Uterus (tissue), 4 donors: ENCODE data around the gene ADCY5. TPM values are rescaled to one million over a fixed set of nuclear protein-coding genes. Genes with fewer than 3 reads are reported as not detected.
"Not testable (repeated sequence)": the region's sequence is repeated elsewhere in the genome, so short reads cannot be mapped to it uniquely, and the experiment has no call there.

Source experiments
- DNase-seq, 2 donors: peaks; one replicate each; pipeline ENCODE4 v3.0.0-alpha.2; 2019 to 2020
- H3K27ac ChIP-seq, 2 donors: fragments of 200-600 bp; sonication (generic); 1 replicate in 1 of 2; 2 replicates in 1 of 2; pipeline ENCODE4 v1.5.1; 2016 to 2018
- H3K27me3 ChIP-seq, 2 donors: fragments of 200-600 bp; sonication (generic); one replicate each; pipeline ENCODE4 v1.5.1; 2018 to 2019; ENCODE audit warnings: control low read depth in 1 of 2
- H3K36me3 ChIP-seq, 2 donors: fragments of 200-600 bp; sonication (generic); one replicate each; pipeline ENCODE4 v1.5.1; 2019; ENCODE audit warnings: control low read depth in 1 of 2
- H3K4me1 ChIP-seq, 2 donors: fragments of 200-600 bp; sonication (generic); one replicate each; pipeline ENCODE4 v1.5.1; 2018 to 2019; ENCODE audit warnings: control low read depth in 1 of 2
- H3K4me3 ChIP-seq, 2 donors: fragments of 200-600 bp; sonication (generic); 1 replicate in 1 of 2; 2 replicates in 1 of 2; pipeline ENCODE4 v1.5.1; 2018 to 2019; ENCODE audit warnings: mild to moderate bottlenecking in 1 of 2
- H3K9me3 ChIP-seq, 2 donors: fragments of 200-600 bp; sonication (generic); one replicate each; pipeline ENCODE4 v1.5.1; 2019; ENCODE audit warnings: control low read depth in 1 of 2
- POLR2A ChIP-seq, 2 donors: fragments of 450-650 bp; IDR thresholded peaks; one replicate each; pipeline ENCODE4 v1.6.1; 2016; ENCODE audit warnings: antibody characterized with exemption in 2 of 2, mild to moderate bottlenecking in 1 of 2, moderate library complexity in 1 of 2
- intact Hi-C: fragments of 100-400 bp; cut with DNase I; formaldehyde crosslinking; loops from one replicate; pipeline ENCODE4 v1.15.1; 2023; ENCODE audit warnings: low total_unique reads
- total RNA-seq, 4 donors: library from RNA; depleted of rRNA in 3 of 4; stranded (reverse); fragments of >200 nt in 3 of 4; gene quantifications; one replicate each; pipeline versions ENCODE4 v1.1.0 to v1.2.4, GENCODE V29; 2014 to 2023
- TF ChIP-seq, protein P1 (sequence below), 4 experiments: fragments of 200-600 bp in 2 of 4; fragments of 450-650 bp in 2 of 4; sonication (generic) in 2 of 4; IDR thresholded peaks; one replicate each; pipeline ENCODE4 v1.5.1; 2016 to 2019; ENCODE audit warnings: antibody characterized with exemption in 4 of 4, mild to moderate bottlenecking in 2 of 4, moderate library complexity in 1 of 4
- donor health status: DM: yes; HTN: yes; CAD: no.

ADCY5 gene
- total RNA-seq, 4 donors from 2014 or later, result 21.1 to 43.5 (median 34.7) TPM

DNA sequence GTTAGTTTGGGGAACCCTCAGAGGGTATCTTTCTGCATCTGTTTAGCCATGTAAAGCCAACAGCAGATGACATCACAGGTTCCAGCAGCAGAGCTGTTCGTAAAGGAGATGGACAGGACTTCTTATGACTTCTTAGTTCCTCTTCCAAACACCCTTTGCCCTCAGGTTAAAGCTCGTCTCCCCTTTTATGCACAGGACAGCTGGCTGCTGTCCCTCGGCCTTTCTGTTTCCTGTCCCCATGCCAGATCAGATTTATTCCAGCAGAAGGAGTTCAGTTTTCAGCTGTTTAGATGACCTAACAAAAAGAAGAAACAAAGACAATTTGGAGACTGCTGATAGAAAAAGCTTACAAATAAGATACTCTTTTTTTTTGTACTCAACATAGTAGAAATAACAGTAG is 202.0 kb downstream of the ADCY5 start:
- H3K27me3 ChIP-seq, result no peaks in the 10 kb centered on the region
- H3K4me1 ChIP-seq, result no peaks in the 10 kb centered on the region
- no peak overlapping the region for H3K27ac ChIP-seq
- no peaks in the 10 kb centered on the region for H3K9me3 ChIP-seq
- DNase-seq, result no peak
- intact Hi-C loops, result no loop called here
- no peaks in the 10 kb centered on the region for H3K36me3 ChIP-seq
- TF ChIP-seq, protein P1, sequence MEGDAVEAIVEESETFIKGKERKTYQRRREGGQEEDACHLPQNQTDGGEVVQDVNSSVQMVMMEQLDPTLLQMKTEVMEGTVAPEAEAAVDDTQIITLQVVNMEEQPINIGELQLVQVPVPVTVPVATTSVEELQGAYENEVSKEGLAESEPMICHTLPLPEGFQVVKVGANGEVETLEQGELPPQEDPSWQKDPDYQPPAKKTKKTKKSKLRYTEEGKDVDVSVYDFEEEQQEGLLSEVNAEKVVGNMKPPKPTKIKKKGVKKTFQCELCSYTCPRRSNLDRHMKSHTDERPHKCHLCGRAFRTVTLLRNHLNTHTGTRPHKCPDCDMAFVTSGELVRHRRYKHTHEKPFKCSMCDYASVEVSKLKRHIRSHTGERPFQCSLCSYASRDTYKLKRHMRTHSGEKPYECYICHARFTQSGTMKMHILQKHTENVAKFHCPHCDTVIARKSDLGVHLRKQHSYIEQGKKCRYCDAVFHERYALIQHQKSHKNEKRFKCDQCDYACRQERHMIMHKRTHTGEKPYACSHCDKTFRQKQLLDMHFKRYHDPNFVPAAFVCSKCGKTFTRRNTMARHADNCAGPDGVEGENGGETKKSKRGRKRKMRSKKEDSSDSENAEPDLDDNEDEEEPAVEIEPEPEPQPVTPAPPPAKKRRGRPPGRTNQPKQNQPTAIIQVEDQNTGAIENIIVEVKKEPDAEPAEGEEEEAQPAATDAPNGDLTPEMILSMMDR (IDR thresholded peaks at IDR 0.05), result no peak
- no peak for TF ChIP-seq POLR2A (IDR thresholded peaks at IDR 0.05)
- H3K4me3 ChIP-seq, result no peak overlapping the region

DNA sequence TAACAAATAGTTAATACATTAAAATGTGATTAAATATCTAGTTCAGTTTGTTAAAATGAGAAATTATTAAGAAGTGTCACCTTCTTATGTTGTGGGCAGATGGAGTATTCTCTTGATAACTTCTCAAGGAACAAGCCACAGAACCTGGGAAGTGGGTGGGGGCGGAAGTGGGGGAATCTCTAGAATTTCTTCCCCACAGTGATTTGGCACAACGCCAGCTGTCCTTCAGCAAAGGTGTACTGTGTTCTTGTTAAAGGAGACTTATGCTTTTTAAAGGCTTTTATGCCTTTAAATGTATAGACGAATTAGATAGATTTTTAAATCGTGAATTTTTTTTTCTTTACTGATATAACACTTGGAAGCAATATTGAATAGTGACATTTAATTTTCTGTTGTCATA is 204.8 kb downstream of the ADCY5 start:
- no peak for DNase-seq

DNA sequence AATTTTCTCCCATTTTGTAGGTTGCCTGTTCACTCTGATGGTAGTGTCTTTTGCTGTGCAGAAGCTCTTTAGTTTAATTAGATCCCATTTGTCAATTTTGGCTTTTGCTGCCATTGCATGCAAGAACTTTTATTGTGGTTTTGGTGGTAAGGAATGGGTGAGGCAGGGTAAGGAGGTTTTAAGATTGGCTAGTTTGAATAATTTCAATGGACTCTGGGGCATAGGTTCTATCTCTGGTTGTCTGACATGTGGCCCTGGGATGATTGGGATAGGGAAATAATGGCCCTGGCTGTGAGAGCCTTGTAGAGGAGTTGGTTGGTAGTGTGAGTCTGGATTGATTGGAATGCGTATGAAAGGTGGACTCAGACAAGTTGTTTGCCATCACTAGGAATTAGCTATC is 209.1 kb downstream of the ADCY5 start:
- intact Hi-C loops, result no loop called here
- Histone ChIP-seq H3K27me3 (no peaks in the 10 kb centered on the region), H3K36me3 (no peaks in the 10 kb centered on the region), H3K9me3 (no peaks in the 10 kb centered on the region), H3K27ac (no peak overlapping the region), H3K4me1 (no peaks in the 10 kb centered on the region), H3K4me3 (no peak overlapping the region)
- TF ChIP-seq POLR2A (IDR thresholded peaks at IDR 0.05), result no peak
- TF ChIP-seq, protein P1 (IDR thresholded peaks at IDR 0.05), result no peak
- DNase-seq, result no peak

More for the DNA sequence above, 204.8 kb downstream of the ADCY5 start:
- TF ChIP-seq POLR2A (IDR thresholded peaks at IDR 0.05), result no peak
- TF ChIP-seq, protein P1 (IDR thresholded peaks at IDR 0.05), result no peak
- intact Hi-C loops, result no loop called here
- H3K9me3 ChIP-seq, result no peaks in the 10 kb centered on the region
- H3K4me1 ChIP-seq, result no peaks in the 10 kb centered on the region
- H3K36me3 ChIP-seq, result no peaks in the 10 kb centered on the region
- H3K4me3 ChIP-seq, result no peak overlapping the region
- no peak overlapping the region for H3K27ac ChIP-seq
- no peaks in the 10 kb centered on the region for H3K27me3 ChIP-seq

DNA sequence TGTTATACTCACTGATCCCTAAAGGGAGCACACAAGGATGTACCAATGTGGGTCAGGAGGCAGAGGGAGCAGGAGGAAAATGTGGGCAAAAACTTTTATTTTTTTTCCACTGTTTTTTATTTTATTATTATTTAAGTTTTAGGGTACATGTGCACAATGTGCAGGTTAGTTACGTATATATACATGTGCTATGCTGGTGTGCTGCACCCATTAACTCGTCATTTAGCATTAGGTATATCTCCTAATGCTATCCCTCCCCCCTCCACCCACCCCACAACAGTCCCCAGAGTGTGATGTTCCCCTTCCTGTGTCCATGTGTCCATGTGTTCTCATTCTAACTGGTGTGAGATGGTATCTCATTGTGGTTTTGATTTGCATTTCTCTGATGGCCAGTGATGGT is 209.7 kb downstream of the ADCY5 start:
- H3K27me3 ChIP-seq, H3K9me3 ChIP-seq, H3K27ac ChIP-seq, H3K4me3 ChIP-seq, H3K4me1 ChIP-seq, DNase-seq, H3K36me3 ChIP-seq, intact Hi-C loops: not testable (repeated sequence)

DNA sequence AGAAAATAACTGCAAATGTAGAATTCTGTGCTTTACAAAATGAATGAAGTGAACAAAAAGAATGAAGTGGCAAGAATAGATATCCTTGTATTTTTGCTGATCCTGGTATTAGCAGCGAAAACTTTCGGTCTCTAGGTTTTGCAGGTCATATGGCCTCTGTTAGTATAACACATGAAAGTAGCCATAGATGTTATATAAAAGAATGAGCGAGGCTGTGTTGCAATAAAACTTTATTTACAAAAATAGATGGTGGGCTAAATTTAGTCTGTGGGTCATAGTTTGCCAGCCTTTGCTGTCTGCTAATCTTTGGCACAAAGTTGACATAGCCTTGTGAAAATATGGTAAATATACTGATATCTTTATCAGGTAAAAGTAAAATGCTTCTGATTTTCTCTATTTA is 212.0 kb downstream of the ADCY5 start:
- Histone ChIP-seq H3K4me1 (no peaks in the 10 kb centered on the region), H3K27me3 (no peaks in the 10 kb centered on the region), H3K27ac (no peak overlapping the region), H3K9me3 (no peaks in the 10 kb centered on the region), H3K36me3 (no peaks in the 10 kb centered on the region), H3K4me3 (no peak overlapping the region)
- intact Hi-C loops, result no loop called here
- TF ChIP-seq, protein P1 (IDR thresholded peaks at IDR 0.05), result no peak
- no peak for TF ChIP-seq POLR2A (IDR thresholded peaks at IDR 0.05)
- DNase-seq, result no peak

Other genes starting within 250 kb of the ADCY5 start
- 100 to 1,000 TPM in 1 of 4 donors, 10 to 100 TPM in 3; 14.9 to 103 (median 35.6) TPM for gene SEC22A, start 247.1 kb downstream of the ADCY5 start, total RNA-seq
- 10 to 100 TPM; 21.5 to 38.0 (median 28.8) TPM for gene HACD2, start 136.0 kb upstream of the ADCY5 start, total RNA-seq